ENCODE measurements around the gene TAF6. TPM values are rescaled to one million over a fixed set of nuclear protein-coding genes. Genes with fewer than 3 reads are reported as not detected.
A peak's percentile ranks its signal among the peaks of the same experiment; 100 is the strongest.

TAF6 gene
- total RNA-seq, 2 experiments from 2014 or later: 48.6 to 55.3 TPM

GRCh38 chr7:100093498-100093897, 25.7 kb downstream of the TAF6 start:
- ChIA-PET POLR2A (interaction anchor here (1.0 to 6.7 kb wide), 7 partner anchors 9 to 528 kb away, joined by 3 to 187 read pairs (median 7); partner anchors contain the start of genes AP4M1, CNPY4, MCM7 and ZNF3), CTCF (interaction anchor here (1.9 kb wide), 1 partner anchor 37 kb away, joined by 4 read pairs; no protein-coding TSS in a partner anchor)
- DNase-seq (no peak), ATAC-seq (no peak)
- TF ChIP-seq CTCF (IDR thresholded peaks at IDR 0.05): no peak
- no peak overlapping the region for H3K27ac Mint-ChIP-seq
- no peak overlapping the region for H3K4me3 Mint-ChIP-seq
- H3K36me3 Mint-ChIP-seq (ENCODE audit: low read depth): peaks cover 68% of the 10 kb centered on the region
- H3K4me1 Mint-ChIP-seq (ENCODE audit: low read depth): peaks cover 48% of the 10 kb centered on the region
- no peaks in the 10 kb centered on the region for H3K9me3 Mint-ChIP-seq
- H3K27me3 Mint-ChIP-seq: no peaks in the 10 kb centered on the region
- intact Hi-C loops (cut with micrococcal nuclease): no loop called here

DNA sequence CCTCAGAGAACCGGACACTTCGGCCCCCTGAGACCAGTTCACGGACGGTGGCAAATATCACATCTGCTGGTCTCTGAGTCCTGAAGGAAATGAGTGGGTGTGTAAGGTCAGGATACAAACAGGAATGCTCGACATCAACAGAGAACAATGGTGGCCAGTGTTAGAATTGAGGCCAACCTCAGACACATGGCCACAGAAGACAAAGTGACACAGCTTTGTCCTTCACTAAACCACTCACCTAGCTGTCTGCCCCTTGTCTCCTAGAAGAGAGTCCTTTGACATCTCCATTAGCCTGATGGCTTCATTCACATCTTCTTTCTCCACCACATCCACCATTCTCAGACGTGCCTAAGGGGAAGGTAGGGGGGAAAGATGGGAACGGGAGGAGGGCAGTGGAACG, 26.1 kb downstream of the TAF6 start:
- no peak overlapping the region for H3K27ac Mint-ChIP-seq
- no peak for TF ChIP-seq CTCF (IDR thresholded peaks at IDR 0.05)
- H3K36me3 Mint-ChIP-seq (ENCODE audit: low read depth): peaks cover 63% of the 10 kb centered on the region
- DNase-seq: no peak
- peaks cover 44% of the 10 kb centered on the region for H3K4me1 Mint-ChIP-seq (ENCODE audit: low read depth)
- ChIA-PET POLR2A (interaction anchor here (1.0 to 6.7 kb wide), 7 partner anchors 10 to 528 kb away, joined by 3 to 187 read pairs (median 7); partner anchors contain the start of genes AP4M1, CNPY4, MCM7 and ZNF3), CTCF (interaction anchor here (1.9 kb wide), 1 partner anchor 38 kb away, joined by 4 read pairs; no protein-coding TSS in a partner anchor)
- no peak overlapping the region for H3K4me3 Mint-ChIP-seq
- intact Hi-C loops (cut with micrococcal nuclease): no loop called here
- H3K9me3 Mint-ChIP-seq: no peaks in the 10 kb centered on the region
- no peaks in the 10 kb centered on the region for H3K27me3 Mint-ChIP-seq
- ATAC-seq: no peak

DNA sequence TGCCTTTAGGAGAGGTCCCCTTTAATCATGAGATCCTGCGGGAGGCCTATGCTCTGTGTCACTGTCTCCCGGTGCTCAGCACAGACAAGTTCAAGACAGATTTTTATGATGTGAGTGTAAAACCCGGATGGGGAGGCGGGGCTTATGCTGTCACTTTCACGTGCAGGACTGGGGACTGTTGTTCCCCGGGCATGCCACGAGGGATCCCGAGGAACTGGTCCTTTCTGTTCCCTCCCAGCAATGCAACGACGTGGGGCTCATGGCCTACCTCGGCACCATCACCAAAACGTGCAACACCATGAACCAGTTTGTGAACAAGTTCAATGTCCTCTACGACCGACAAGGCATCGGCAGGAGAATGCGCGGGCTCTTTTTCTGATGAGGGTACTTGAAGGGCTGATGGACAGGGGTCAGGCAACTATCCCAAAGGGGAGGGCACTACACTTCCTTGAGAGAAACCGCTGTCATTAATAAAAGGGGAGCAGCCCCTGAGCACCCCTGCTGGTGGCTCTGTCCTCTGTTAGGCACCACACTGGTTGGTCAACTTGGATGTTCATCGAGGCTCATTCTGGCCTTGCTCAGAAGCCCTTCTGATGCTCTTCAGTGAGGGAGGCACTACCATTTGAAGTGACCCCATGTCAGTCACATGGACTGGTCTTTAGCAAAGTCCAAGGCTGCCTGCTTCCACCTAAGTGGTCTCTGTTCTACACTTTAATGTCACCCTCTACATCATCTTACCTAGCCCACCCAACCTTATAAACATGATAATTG, 27.6 kb downstream of the TAF6 start:
- H3K4me1 Mint-ChIP-seq (ENCODE audit: low read depth): peaks cover 36% of the 10 kb centered on the region
- H3K27ac Mint-ChIP-seq: peak overlapping the region; percentile 97
- ChIA-PET POLR2A (interaction anchor here (1.0 to 6.7 kb wide), 8 partner anchors 10 to 75 kb away, joined by 3 to 187 read pairs (median 6); partner anchors contain the start of genes AP4M1, CNPY4, MBLAC1 and MCM7), CTCF (interaction anchor here (0.8 to 1.8 kb wide), 3 partner anchors 9 to 11 kb away, joined by 3 to 10 read pairs (median 4); partner anchors contain the start of genes AP4M1 and MCM7)
- ATAC-seq (no peak), DNase-seq (peak; percentile 35)
- no peak overlapping the region for H3K4me3 Mint-ChIP-seq
- no peaks in the 10 kb centered on the region for H3K27me3 Mint-ChIP-seq
- no peaks in the 10 kb centered on the region for H3K9me3 Mint-ChIP-seq
- intact Hi-C loops (cut with micrococcal nuclease): no loop called here
- peak; percentile 31 for TF ChIP-seq CTCF (IDR thresholded peaks at IDR 0.05)
- peaks cover 52% of the 10 kb centered on the region for H3K36me3 Mint-ChIP-seq (ENCODE audit: low read depth)

- DNase-seq (no peak), ATAC-seq (no peak)
- peaks cover 33% of the 10 kb centered on the region for H3K4me1 Mint-ChIP-seq (ENCODE audit: low read depth)
- H3K4me3 Mint-ChIP-seq: peak overlapping the region; percentile 20
- H3K9me3 Mint-ChIP-seq: no peaks in the 10 kb centered on the region
- ChIA-PET CTCF (interaction anchor here (1.1 to 1.8 kb wide), 2 partner anchors 9 to 177 kb away, joined by 3 to 10 read pairs; partner anchors contain the start of genes AP4M1 and MCM7), POLR2A (interaction anchor here (0.5 to 6.7 kb wide), 10 partner anchors 9 to 482 kb away, joined by 3 to 187 read pairs (median 4); partner anchors contain the start of genes AP4M1, CNPY4, MBLAC1 and MCM7)
- H3K27ac Mint-ChIP-seq: peak overlapping the region; percentile 97
- no peaks in the 10 kb centered on the region for H3K27me3 Mint-ChIP-seq
- intact Hi-C loops (cut with micrococcal nuclease): no loop called here
- H3K36me3 Mint-ChIP-seq (ENCODE audit: low read depth): peaks cover 46% of the 10 kb centered on the region
- no peak for TF ChIP-seq CTCF (IDR thresholded peaks at IDR 0.05)
These were observed 28.4 kb downstream of the TAF6 start for GRCh38 chr7:100090527-100091410.
